ENCODE results near the gene LDLR. TPM values are rescaled to one million over a fixed set of nuclear protein-coding genes. Genes with fewer than 3 reads are reported as not detected.
"Not testable (repeated sequence)": the region's sequence is repeated elsewhere in the genome, so short reads cannot be mapped to it uniquely, and the experiment has no call there.

Gene LDLR
- total RNA-seq, 1 donor from 2014 or later = 81.5 TPM

- no peak for DNase-seq (ENCODE audit: low read depth in 2 of 2)
Observed at GRCh38 chr19:11070123-11070522, 19.1 kb upstream of the LDLR start.

GRCh38 chr19:11073568-11073967 is 15.7 kb upstream of the LDLR start:
- no peak for DNase-seq (ENCODE audit: low read depth in 2 of 2)

- not testable (repeated sequence) for DNase-seq (ENCODE audit: low read depth in 2 of 2)
Observed at GRCh38 chr19:11076792-11077191, 12.5 kb upstream of the LDLR start.

- DNase-seq (ENCODE audit: low read depth in 2 of 2) = no peak
Observed at GRCh38 chr19:11078893-11079292, 10.4 kb upstream of the LDLR start.

- DNase-seq (ENCODE audit: low read depth in 2 of 2) = no peak
Observed at GRCh38 chr19:11079999-11080398, 9.3 kb upstream of the LDLR start.

GRCh38 chr19:11087870-11088505 is 1.3 kb upstream of the LDLR start:
- no peak for DNase-seq (ENCODE audit: low read depth in 2 of 2)

GRCh38 chr19:11088506-11089253 is 583 bp upstream of the LDLR start:
- no peak for DNase-seq (ENCODE audit: low read depth in 2 of 2)

- not testable (repeated sequence) for DNase-seq (ENCODE audit: low read depth in 2 of 2)
Observed at GRCh38 chr19:11090014-11090263, 676 bp downstream of the LDLR start.

GRCh38 chr19:11090264-11090996 is 1.2 kb downstream of the LDLR start:
- DNase-seq (ENCODE audit: low read depth in 2 of 2) = peak; percentile 97 to 98

GRCh38 chr19:11090997-11091702 is 1.9 kb downstream of the LDLR start:
- DNase-seq (ENCODE audit: low read depth in 2 of 2) = peak; percentile 21 to 60

GRCh38 chr19:11091703-11092153 is 2.5 kb downstream of the LDLR start:
- peak; percentile 92 to 98 for DNase-seq (ENCODE audit: low read depth in 2 of 2)

- peak; percentile 93 for DNase-seq (ENCODE audit: low read depth in 2 of 2)
Observed at GRCh38 chr19:11092181-11092538, 2.9 kb downstream of the LDLR start.

- DNase-seq (ENCODE audit: low read depth in 2 of 2) = peak in 1 of 2 donors; percentile 26
Observed at GRCh38 chr19:11093689-11094238, 4.5 kb downstream of the LDLR start.

GRCh38 chr19:11094520-11094894 is 5.2 kb downstream of the LDLR start:
- DNase-seq (ENCODE audit: low read depth in 2 of 2) = no peak

GRCh38 chr19:11096210-11096841 is 7.1 kb downstream of the LDLR start:
- peak; percentile 67 to 74 for DNase-seq (ENCODE audit: low read depth in 2 of 2)

- DNase-seq (ENCODE audit: low read depth in 2 of 2) = not testable (repeated sequence)
Observed at GRCh38 chr19:11097367-11097766, 8.1 kb downstream of the LDLR start.

GRCh38 chr19:11098327-11098726 is 9.1 kb downstream of the LDLR start:
- no peak for DNase-seq (ENCODE audit: low read depth in 2 of 2)

- no peak for DNase-seq (ENCODE audit: low read depth in 2 of 2)
Observed at GRCh38 chr19:11098861-11099260, 9.6 kb downstream of the LDLR start.

- DNase-seq (ENCODE audit: low read depth in 2 of 2) = peak; percentile 32 to 40
Observed at GRCh38 chr19:11100049-11100448, 10.8 kb downstream of the LDLR start.

GRCh38 chr19:11101057-11101456 is 11.8 kb downstream of the LDLR start:
- no peak for DNase-seq (ENCODE audit: low read depth in 2 of 2)

- DNase-seq (ENCODE audit: low read depth in 2 of 2) = no peak
Observed at GRCh38 chr19:11102944-11103343, 13.7 kb downstream of the LDLR start.

All from lung microvascular endothelial cell (primary cell).